ENCODE data around the gene METRNL.

GRCh38 chr17:83077411-83077810, 2.0 kb upstream of the METRNL start:
- no peak for TF ChIP-seq CTCF (IDR thresholded peaks at IDR 0.05; ENCODE audit: low read length)
- no peak for TF ChIP-seq EZH2phosphoT487 (IDR thresholded peaks at IDR 0.05; ENCODE audit: low read length)

Measured in MM.1S (cell line).